ENCODE results near the gene FBN3.
"Not testable (repeated sequence)": the region's sequence is repeated elsewhere in the genome, so short reads cannot be mapped to it uniquely, and the experiment has no call there.

FBN3 gene

DNA sequence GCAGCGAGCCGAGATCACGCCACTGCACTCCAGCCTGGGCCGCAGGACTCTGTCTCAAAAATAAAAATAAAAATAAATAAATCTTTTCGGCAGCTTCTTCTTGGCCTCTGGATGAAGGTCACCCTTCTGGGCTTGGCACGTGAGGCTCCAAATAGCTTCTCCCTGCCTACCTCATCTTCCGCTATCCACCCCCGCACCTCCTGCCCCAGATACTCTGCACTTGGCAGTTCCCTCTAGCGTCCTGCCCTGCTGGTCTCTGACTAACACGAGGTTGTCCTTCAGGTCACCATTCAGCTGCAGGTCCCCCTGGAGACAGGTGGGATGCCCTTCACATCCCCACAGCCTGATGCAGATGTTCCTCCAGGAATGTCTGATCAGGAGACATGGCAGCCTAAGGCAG is 105.4 kb downstream of the FBN3 start:
- H3K4me3 ChIP-seq (ENCODE audit: low read depth, low read length) = no peak overlapping the region
- DNase-seq (ENCODE audit: low read depth) = no peak
- no peak for TF ChIP-seq CTCF (conservative IDR thresholded peaks at IDR 0.05; ENCODE audit: low read depth, low read length)

DNA sequence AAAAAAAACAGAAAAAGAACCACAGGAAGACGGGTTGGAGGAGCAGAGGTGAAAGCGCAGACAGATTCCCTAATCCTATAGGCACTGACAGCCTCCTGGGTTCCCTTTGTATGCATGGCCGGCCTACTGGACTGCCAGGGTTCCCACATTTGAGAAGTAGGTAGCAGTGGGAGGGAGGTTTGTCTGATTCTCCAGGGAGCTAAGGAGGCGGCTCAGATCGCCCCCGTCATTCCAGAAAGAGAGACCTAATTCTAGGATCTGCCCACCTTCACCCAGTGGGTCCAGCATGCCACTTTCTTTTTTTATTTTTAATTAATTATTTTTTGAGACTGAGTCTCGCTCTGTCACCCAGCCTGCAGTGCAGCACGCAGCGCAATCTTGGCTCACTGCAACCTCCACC is 106.5 kb downstream of the FBN3 start:
- DNase-seq (ENCODE audit: low read depth) = no peak
- no peak overlapping the region for H3K4me3 ChIP-seq (ENCODE audit: low read depth, low read length)
- no peak for TF ChIP-seq CTCF (conservative IDR thresholded peaks at IDR 0.05; ENCODE audit: low read depth, low read length)

DNA sequence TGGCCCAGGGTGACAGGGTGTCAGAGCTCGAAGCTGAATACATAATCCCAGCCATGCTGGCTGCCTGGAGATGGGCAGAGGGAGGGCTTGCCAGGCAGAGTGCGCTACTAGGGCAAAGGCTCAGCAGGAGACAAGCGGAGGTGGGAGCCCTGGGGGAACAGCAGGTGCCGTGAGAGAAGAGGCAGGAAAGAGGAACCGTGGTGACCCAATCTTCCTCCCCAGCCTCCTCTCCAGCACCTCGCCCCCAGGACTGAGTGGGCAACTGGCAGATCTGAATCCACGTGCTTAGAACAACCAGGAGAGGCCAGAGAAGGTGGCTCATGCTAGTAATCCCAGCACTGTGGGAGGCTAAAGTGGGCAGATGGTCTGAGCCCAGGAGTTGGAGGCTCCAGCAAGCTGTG is 107.9 kb downstream of the FBN3 start:
- TF ChIP-seq CTCF (conservative IDR thresholded peaks at IDR 0.05; ENCODE audit: low read depth, low read length) = no peak
- no peak for DNase-seq (ENCODE audit: low read depth)
- no peak overlapping the region for H3K4me3 ChIP-seq (ENCODE audit: low read depth, low read length)

DNA sequence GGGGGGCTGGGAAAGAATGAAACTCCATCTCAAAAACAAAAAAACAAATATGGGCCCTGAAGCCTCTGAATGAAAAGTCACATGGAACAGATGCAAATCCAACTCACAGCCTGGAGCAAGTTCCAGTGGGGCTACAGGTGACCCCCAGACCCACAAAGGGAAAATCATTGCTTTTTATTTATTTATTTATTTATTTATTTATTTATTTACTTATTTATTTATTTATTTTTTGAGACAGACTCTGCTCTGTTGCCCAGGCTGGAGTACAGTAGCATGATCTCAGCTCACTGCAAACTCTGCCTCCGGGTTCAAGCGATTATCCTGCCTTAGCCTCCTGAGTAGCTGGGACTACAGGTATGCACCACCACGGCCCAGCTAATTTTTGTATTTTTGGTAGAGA is 110.2 kb downstream of the FBN3 start:
- TF ChIP-seq CTCF (conservative IDR thresholded peaks at IDR 0.05; ENCODE audit: low read depth, low read length) = no peak
- no peak overlapping the region for H3K4me3 ChIP-seq (ENCODE audit: low read depth, low read length)
- DNase-seq (ENCODE audit: low read depth) = no peak

GRCh38 chr19:8038815-8039214 is 110.6 kb downstream of the FBN3 start:
- DNase-seq (ENCODE audit: low read depth) = no peak
- no peak overlapping the region for H3K4me3 ChIP-seq (ENCODE audit: low read depth, low read length)
- no peak for TF ChIP-seq CTCF (conservative IDR thresholded peaks at IDR 0.05; ENCODE audit: low read depth, low read length)

GRCh38 chr19:8036434-8037099 is 112.8 kb downstream of the FBN3 start:
- no peak for TF ChIP-seq CTCF (conservative IDR thresholded peaks at IDR 0.05; ENCODE audit: low read depth, low read length)
- no peak for DNase-seq (ENCODE audit: low read depth)
- no peak overlapping the region for H3K4me3 ChIP-seq (ENCODE audit: low read depth, low read length)

DNA sequence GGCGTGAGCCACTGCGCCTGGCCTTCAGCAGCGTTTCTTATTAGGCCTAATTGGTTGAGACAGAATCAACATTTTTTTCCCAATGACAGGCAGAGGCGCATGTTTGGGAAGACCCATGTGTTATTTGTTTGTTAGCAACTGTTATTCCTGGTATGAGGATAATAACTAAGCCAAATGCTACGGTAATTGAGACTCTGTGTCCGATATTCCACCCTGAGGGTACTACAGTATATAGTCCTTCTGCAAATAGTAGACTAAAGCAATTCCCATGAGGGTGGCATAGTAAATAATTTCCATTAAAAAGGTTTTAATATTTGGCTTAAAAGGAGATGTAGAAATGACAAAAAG is 115.2 kb downstream of the FBN3 start:
- no peak for TF ChIP-seq CTCF (conservative IDR thresholded peaks at IDR 0.05; ENCODE audit: low read depth, low read length)
- DNase-seq (ENCODE audit: low read depth) = no peak
- H3K4me3 ChIP-seq (ENCODE audit: low read depth, low read length) = no peak overlapping the region

- H3K4me3 ChIP-seq (ENCODE audit: low read depth, low read length); DNase-seq (ENCODE audit: low read depth): not testable (repeated sequence)
These were observed 115.9 kb downstream of the FBN3 start for GRCh38 chr19:8033287-8034177.

Data from choroid plexus epithelial cell (primary cell).